Stimulated activated CD4-positive, alpha-beta T cell treated with anti-CD3 and anti-CD28 coated beads, TNF-alpha, amount 100 ng/mL, for 48 hours (primary cell): ENCODE measurements around the gene CRABP2.

Source experiments
- DNase-seq, 3 donors: peaks; one replicate each; pipeline ENCODE4 v3.0.0-alpha.2; 2020; ENCODE audit warnings: low read depth in 3 of 3

CRABP2 gene

DNA sequence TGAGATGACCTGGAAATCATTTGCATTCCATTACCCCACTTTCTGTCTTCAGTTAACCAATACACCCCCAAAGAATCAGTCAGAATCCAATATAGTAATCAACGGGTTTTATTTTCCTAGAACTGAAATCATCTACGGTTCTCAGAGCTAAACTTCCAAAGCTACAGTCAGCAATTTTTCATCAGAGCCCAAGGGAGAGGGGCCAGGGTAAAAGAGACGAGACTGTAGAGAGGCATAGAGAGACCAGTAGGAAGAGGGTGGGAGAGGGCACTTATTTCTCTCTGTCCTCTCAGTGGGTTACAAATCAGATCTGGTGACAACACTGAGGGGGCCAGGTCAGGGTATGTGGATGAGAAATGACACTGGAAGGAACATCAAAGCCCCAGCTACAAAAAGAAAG lies 36.6 kb upstream of the CRABP2 start:
- no peak for DNase-seq

DNA sequence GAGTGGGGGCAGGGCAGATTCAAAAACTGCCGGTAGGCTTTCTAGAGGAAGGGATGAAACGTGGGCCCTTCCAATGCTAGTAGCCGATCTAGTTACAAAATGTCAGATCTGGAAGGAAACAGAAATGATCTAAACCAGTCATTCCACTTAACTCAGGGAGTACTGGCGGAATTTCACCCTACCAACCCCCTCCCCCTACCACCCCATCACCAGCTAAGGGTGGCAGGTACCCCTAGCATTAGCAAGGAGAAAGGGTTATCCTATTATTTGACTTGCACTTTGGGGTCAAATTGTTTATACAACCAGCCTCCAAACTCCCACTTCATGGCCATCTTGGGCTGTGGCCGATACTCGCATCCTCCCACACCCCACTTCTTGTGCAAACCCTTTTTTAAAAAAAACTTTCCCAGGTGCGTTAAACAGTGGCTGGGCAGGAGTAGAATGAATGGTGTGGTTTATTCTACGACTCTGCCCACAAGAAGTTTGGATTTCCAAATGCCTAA lies 36.1 kb upstream of the CRABP2 start:
- DNase-seq, result no peak

DNA sequence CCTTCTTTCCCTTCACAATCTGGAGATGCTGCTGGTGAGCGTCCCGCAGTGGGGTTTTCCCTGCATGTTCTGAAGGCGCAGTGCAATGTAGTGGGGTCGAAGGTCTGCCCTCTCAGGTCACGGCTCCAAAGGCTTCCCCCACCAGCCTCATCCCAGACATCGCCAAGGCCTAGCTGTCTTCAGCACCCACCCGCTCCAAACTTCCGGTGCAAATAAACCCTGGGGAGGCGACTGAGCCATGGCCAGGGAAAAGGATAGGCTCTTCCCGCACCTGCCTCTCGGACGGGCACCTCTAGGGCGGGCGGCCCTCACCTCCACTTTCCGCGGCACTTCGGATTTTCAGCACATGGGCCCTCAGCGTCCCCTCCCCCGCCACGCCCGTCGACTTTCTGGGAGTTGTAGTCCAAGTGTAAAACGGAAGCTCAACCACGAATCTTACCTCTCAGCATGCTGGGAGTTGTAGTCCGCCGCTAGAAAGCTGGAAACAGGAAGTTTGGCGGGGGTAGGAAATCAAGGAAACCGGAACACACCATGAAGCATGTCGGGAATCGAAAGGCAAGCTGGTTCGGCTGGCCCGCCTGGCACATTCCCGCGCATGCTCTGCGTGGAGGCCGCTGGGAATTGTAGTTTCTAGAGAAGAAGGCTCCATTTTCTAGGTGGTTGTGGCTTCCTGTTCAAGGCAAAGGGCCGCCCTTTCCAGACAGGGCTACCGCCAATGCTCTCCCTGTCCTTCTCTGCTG lies 35.5 kb upstream of the CRABP2 start, which contains the start of gene MRPL24:
MRPL24 (minus strand) TSS at position 348 of the 740 bp plus-strand sequence. CDS start 2,384 bp downstream, outside the sequence.
- DNase-seq, result peak; percentile 91 to 97 (median 94)

DNA sequence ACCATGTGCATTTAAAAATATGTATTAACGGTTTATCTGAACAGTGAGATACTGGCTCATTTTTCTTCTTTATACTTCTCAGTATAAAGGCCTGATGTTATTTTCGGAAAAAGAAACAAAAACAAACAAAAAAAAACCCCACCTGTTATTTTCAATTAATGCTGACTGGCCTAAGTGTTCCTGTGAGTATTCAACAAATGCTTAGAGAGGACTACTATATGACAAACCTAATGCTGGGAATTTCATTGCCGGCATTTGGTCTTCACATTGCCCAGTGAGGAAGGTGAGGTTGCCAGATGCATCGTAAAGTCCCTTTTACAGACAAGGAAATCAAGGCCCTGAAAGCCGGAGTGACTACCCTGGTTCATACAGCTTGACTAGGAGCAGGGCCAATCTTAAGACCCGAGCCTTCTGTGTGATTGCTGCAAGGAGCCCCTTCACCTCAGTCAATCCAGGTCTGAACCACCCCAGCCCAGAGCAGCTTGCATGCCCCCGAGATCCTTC lies 34.9 kb upstream of the CRABP2 start:
- no peak for DNase-seq

DNA sequence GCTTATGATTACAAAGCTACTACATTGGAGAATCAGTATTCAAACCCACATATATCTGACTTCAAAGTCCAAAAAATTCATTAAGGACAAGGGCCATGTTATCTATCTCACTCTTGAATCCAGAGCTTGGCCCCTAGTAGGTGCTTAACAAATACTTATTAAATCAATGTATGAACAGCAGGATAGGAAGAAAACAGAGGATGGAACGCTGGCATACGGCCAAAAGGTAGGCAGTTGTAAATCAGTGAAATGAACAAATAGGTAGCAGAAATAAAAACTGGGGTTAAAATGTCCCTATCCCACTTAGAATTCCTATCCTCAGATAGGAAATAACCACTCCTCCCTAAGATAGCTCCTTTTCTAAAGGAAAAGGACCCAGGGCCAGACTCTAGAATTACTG lies 33.5 kb upstream of the CRABP2 start:
- DNase-seq, result no peak

DNA sequence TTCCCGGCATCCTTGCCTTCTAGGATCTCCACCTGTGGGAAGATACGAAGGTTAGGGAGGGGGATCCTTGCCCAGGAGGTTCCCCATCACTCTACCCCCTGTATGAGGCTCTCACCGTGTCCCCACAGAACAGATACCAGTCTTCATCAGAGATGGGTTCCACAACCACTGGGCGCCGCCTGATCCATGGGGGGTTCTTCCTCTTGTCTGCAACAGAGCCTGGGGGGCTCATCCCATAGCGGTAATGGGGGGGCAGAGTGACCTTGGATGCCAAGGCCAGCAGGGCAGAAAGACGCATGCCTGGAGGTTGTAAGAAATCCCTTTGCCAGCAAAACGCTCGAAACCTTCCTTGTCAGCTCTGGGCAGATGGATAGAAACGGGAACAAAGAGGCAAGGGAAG lies 33.0 kb upstream of the CRABP2 start:
- no peak for DNase-seq

DNA sequence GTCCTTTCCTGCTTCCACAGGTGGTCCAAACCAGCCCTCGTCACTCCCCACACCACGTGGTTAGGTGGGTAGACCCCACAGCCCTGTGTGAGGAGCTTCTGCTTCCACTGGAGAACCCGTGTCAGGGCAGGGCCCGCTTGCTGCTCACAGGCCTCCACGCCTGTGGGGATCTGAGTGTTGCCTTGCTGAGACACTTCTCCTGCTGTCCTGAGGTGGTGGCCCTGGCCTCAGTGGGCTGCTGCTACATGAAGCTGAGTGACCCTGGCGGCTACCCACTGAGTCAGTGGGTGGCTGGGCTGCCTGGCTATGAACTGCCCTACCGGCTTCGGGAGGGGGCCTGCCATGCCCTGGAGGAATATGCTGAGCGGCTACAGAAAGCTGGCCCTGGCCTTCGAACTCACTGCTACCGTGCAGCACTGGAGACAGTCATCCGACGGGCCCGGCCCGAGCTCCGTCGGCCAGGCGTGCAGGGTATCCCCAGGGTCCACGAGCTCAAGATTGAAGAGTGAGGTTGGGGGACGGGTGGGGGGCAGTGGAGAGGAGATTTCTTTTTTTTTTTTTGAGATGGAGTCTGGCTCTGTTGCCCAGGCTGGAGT lies 28.7 kb upstream of the CRABP2 start:
- DNase-seq, result no peak

DNA sequence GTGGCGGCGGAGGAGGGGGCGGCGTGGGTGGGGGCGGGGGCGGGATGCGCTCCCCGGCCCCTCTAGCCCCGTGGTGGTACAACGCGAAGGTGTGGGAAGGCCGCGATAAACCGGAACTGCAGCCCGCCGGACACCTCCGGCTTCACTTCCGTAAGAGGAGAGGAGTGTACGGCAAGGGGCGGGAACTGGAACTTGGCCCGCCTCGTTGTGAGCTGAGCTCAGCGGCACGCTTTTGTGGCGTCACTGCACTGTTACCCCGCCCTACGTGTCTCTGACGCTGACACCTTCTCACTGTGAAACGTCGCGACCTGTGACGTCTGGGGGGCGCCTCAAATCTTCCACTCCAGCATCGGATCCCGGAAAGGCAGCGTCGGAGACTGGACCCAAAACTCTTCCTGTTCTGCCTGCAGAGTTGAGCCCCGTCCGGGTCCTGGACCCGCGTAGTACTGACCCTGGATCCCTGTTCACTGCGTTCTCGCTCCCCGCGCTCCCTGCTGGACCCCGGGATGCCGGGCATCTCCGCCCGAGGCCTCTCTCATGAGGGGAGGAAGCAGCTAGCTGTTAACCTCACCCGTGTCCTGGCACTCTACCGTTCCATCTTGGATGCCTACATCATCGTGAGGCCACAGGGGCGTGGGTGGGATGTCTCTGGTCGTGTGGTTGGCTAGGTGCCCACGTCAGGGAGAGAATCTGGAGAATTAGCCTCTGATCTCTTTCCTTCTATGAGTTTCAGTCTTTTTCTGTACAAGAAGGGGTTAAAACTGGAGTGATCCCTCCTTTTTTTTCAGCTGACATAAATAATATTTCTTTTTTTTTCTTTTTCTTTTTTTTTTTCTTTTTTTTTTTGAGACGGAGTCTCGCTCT lies 23.4 kb upstream of the CRABP2 start, which contains the start of gene ISG20L2:
ISG20L2 (minus strand) TSS at position 168 of the 864 bp plus-strand sequence. CDS start 1,114 bp downstream, outside the sequence.
- peak; percentile 92 to 97 (median 94) for DNase-seq

DNA sequence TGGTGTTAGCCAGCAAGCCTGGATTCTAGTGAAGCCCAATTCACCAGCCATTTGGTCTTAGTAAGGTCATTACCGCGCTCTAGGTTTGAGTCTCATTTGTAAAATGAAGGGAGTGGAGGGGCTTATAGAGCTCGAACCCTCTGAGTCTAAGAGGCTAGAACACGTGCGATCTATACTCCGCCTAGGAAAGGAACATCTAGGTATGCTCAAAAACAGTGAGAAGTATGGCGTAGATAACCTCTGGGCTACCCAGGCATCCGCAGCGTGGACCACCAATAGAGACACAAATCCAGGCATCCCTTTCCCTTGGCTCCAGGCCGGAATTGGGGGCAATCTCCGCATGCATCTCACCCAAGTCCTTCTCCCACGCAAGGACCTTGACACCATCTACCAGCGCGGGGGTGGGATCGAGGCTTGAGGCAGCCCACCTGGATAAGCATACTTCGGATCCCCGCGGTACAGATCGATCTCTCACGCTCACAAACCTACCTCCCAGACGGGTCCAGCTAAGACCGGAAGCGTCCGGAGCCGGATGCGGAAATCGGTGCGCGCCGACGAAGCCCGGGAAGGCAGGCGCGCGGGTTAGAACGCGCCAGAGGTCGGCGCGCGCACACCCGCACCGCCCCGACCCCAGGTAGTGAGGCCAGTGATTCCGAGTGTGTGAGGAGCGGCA lies 22.7 kb upstream of the CRABP2 start, which contains the start of gene METTL25B:
METTL25B (plus strand) TSS at position 544 of the 673 bp plus-strand sequence. CDS start 636 bp downstream, outside the sequence.
- DNase-seq, result peak in 2 of 3 donors; percentile 71 to 77

DNA sequence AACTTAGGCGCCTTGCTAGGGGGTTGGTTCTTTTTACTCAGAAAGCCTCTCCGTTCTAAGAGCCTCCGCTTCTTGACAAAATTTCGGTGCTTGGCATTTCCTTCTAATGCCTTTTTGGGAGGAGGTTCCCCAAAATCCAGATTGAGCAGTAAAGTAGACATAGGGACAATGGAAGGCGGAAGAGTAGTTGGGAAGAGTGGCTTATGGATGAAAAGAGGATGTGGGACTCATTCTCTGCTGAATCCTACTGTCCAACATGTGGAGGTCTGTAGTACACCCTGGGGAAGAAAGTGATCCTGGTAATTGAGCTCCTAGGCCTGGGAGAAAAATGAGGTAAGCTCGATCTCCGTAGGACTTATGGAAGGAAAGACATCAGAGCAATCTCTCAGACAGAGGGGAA lies 22.1 kb upstream of the CRABP2 start:
- no peak for DNase-seq

DNA sequence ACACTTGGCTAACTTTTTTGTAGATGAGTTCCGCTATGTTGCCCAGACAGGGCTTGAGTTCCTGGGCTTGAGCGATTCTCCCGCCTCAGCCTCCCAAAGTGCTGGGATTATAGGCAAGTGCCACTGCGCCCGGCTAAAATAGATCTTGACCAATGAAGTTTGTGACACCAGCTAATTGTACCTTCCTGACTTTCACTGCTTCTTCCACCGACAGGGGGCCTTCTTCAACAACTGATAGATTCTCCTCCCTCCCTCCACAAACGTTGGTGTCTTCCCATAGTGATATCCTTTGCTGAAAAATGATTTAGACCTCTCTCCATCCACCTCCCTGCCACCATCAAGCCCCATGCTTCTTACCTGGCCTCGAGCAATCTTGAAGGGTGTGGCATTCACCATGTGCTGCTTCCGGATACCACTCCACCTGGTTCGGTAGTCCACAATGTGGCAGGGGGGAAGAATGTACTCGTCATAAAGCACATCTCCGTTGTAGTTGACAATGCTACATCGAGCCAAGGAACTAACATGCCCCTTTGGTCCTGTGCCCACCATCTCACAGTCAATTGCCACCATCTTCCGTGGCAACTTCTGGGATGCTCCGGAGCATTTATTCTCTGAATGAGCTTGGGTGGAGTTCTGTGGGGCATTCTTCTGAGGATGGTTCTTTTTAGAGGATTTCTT lies 21.3 kb upstream of the CRABP2 start:
- DNase-seq, result no peak

DNA sequence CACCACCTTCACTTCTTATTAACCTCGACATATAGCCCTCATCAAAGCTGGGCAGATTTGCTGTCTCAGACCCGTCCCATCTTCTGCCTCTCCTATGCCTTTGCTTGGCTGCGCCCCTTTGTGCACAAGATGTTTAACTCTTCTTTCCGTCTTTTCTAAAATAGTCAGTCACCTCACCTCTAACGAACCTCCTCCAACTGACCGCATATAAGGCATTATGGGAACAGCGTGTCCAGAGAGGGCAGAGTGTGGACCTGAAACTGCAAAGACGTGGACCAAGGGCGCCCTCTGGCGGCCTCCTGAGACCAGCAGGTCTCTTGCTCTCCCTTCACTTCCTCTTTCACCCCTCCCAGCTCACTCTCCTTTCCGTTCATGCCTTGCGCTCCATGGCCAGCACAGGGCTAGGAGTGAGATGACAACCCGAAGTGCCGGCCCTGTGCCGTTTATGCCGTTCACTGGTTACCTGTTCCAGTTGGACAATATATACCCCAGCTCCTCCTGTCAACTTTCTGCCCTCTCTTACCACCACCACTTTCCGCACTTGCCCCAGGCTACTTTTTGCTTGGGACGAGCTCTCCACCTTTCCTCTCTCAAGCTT lies 20.4 kb upstream of the CRABP2 start:
- peak; percentile 49 to 72 (median 67) for DNase-seq

DNA sequence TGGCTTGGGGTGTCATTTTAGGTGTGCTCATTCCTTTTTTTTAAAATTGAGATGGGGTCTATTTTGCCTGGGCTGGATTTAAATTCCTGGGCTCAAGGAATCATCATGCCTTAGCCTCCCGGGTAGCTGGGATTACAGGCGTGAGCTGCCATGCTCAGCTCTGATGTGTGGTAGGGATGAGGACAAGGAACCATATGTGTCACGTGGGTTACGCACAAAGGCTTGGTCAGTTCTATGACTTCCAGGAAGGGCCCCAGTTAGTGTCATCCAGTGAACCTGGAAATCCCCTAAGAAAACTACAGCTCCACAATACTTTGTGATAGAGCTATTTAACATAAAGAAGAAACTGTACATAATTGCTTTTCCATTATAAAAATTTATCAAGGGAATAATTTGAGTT lies 16.2 kb upstream of the CRABP2 start:
- DNase-seq, result no peak

DNA sequence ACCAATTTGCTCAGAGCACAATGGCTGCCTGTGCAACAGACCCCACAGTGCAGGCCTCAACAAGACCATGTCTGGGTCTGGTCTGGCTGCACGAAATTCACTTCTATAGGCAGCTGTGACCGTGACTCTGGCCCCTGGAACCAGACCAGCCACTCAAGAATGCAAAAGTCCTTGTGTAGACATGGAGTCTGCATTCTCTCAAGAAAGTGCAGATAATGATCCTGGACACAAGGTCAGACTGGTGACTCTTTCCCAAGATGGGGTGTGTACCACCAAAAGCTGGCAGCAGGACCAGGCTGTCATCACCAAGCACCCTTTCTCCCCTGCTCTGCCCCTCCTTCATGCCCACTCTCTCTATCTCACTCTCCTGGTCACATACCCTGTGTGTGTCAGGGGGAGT lies 15.7 kb upstream of the CRABP2 start:
- DNase-seq, result no peak

DNA sequence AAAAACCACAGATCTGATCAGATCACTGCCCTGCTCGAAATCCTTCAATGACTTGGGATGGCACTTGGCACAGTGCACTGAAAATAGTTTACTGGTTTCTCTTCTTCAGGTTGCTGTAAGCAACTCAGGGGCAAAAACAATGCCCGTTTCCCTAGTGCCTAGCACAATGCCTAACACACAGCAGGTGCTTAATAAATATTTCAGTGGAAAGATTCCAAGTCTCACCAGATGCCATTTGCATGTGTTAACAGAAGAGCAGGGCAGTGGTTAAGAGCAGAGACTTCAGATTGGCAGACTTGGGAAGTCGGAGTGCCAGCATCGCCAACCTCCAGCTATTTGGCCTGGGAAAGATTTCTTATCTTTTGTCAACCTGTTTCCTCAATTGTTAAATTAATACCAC lies 12.0 kb upstream of the CRABP2 start:
- no peak for DNase-seq

DNA sequence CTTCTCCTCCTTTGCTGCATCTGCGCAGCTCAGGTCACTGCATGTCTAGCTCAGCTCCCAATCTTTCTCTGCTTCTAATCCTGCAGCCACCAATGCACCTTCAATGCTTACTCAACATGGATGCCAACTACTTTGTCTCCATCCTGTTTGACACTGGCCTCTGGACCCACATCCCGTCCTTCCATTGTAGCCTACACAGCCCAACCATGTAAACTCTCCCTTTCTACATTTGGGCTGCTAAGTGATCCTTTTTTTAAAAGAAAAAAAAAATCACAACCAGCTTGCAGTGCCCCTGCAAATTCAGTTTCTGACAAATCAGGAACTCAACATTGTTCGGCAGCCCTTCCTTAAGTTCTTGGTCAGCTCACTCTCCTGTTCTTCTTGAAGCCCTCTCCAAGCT lies 9.4 kb upstream of the CRABP2 start:
- DNase-seq, result no peak

DNA sequence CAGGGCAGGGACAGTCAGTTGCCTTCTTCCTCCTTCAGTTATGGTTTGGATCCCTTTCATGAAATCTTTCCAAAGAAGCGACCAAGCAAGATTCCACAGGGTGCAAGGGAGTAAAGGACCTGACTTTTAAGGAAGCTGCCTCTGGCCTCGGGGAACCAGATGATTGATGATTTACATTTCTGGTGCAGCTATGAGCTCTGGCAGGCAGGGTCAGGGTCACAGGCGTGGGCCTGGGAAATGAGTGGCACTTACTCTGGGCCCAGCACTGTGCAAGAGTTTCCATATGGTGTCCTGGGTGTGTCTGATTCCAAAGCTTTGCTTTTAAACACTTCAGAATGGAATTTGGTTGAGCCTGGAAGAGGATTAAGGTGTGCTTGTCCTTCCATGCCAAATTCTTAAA lies 7.2 kb upstream of the CRABP2 start:
- DNase-seq, result no peak

DNA sequence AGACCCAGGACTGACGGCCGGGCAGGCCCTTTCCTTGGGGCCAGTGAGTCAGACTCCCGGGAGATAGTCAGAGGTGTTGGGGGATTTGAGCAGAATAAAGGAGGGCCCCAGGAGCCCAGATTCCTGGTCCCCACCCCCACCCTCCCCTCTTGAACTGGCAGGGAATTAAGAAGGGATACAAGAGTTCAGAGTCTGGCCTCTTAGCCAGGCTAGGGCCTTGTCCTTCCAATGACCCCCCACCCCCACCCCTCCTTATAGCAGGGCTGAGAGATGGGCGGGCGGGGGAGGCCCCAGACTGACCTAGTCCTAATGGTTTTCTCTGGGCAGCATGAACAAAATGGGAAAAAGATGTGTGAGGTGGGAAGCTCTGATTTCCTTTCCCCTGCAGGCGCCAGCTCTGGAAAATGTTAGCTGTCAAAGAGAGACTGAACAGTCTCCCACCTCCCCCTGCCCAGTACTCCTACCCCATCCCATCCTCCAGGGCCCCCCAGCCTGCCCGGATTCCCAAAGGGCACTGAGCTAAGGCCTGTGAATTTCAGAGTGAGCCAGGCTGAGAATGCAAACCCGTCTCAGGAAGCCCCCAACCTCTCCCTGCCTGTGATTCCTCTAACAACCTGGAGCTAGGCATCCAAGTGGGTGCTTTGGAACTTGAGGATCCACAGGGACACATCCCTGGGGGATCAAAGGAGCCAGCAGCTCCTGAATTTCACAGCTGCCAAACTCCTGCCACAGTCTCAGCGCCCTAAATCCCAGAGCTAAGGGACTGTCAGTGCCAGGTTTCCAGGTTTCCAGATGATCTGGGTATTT lies 5.8 kb upstream of the CRABP2 start:
- no peak for DNase-seq

DNA sequence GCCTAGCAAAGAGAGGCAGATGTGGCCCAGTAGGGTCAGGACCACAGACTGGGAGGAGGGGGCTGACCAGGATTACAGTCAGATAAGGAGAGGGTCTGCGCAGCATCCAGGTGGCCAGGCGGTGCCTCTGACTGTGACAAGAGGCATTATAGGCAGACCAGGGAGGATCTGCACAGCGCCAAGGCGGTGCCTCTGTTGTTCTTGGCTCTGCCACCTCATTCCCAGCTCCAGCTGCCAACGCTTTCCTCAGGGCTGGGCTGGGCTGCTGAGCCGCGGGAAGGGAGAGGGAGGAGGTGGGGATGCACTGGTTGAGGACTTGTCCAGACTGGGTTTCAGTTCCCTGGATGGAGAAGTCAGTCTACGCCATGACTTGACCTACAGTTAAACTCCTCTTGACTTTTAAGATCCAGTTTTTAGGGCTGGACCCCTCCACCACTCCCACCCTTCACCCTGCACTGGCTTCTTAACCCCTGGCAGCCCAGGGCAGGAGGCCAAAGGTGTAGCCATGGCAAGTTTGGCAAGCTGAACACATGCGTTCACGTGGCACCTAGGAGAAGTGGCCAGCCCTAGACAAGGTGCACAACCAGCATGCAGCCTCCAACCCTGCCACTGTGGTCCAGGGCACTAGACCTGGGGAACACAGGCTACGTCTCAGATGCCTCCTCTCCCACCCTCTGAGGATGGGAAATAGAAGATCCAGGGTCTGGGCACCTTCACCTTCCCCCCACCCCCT lies 4.5 kb upstream of the CRABP2 start:
- DNase-seq, result no peak
